HepG2 (cell line): ENCODE results near the gene RALB. TPM values are rescaled to one million over a fixed set of nuclear protein-coding genes. Genes with fewer than 3 reads are reported as not detected.
A peak's percentile ranks its signal among the peaks of the same experiment; 100 is the strongest.

Source experiments
- ATAC-seq: fragments of 200-7000 bp; cut with Tn5 transposase; 3 replicates; pipeline ENCODE4 v1.9.1; 2020; ENCODE audit warnings: mild to moderate bottlenecking, moderate library complexity
- BruUV-seq: library from RNA; stranded (reverse); fragments of 400-500 nt; replicated peaks from 2 replicates; lab custom pipeline; 2021; lab: Mats Ljungman, UMichigan
- CTCF ChIA-PET: fragments of 300-600 bp; formaldehyde crosslinking; extraction: SDS; loops from one replicate; lab custom pipeline; 2021; ENCODE audit warnings: low total read pairs, inconsistent platforms, low intra/inter-chr PET ratio; lab: Yijun Ruan, JAX
- POLR2A ChIA-PET: fragments of 350-600 bp; sonication (Branson Sonifier 250); formaldehyde crosslinking; loops from one replicate; lab custom pipeline; 2020; ENCODE audit warnings: antibody characterized with exemption, inconsistent platforms; lab: Yijun Ruan, JAX
- DNase-seq: peaks from one replicate; pipeline ENCODE4 v3.0.0-alpha.2; 2015; ENCODE audit warnings: low spot score
- FAIRE-seq: peaks from 3 replicates; lab custom pipeline; 2011; peaks lifted over from hg19 to GRCh38; lab: Jason Lieb, UNC
- H2AFZ ChIP-seq: one replicate; pipeline ENCODE4 v1.6.1; 2011; ENCODE audit warnings: low read length, inconsistent platforms
- H3K27ac ChIP-seq: fragments of 300-600 bp; 3 replicates; pipeline ENCODE4 v1.8.0; 2011; ENCODE audit warnings: mixed run types, mild to moderate bottlenecking, mixed read lengths, low read length, inconsistent platforms; ENCODE audit not compliant: insufficient read depth; ENCODE audit errors: extremely low read length
- H3K27me3 ChIP-seq, 2 experiments: fragments of 200-600 bp in 1 of 2; 2 replicates in 1 of 2; 3 replicates in 1 of 2; pipeline versions ENCODE4 v1.6.0 to v1.8.0; 2011; ENCODE audit warnings: low read length in 2 of 2, mild to moderate bottlenecking in 2 of 2, moderate library complexity in 2 of 2, inconsistent platforms in 1 of 2; ENCODE audit not compliant: insufficient read depth in 2 of 2, control insufficient read depth in 1 of 2
- H3K36me3 ChIP-seq, 2 experiments: fragments of 200-600 bp in 1 of 2; replicated peaks in 1 of 2; 2 replicates in 1 of 2; 3 replicates in 1 of 2; pipeline versions ENCODE4 v1.5.1 to v1.8.0; 2011; ENCODE audit warnings: low read length in 2 of 2, inconsistent platforms in 1 of 2; ENCODE audit not compliant: insufficient read depth in 2 of 2, control insufficient read depth in 1 of 2
- H3K4me1 ChIP-seq: 2 replicates; pipeline ENCODE4 v1.5.1; 2012; ENCODE audit warnings: low read length, inconsistent platforms; ENCODE audit not compliant: insufficient read depth
- H3K4me2 ChIP-seq: 2 replicates; pipeline ENCODE4 v1.6.0; 2011; ENCODE audit warnings: low read depth, low read length, inconsistent platforms
- H3K4me3 ChIP-seq, 3 experiments: fragments of 200-600 bp in 1 of 3; sonication (generic), shearing (Covaris generic) in 1 of 3; replicated peaks in 1 of 3; 2 replicates each; pipeline ENCODE4 v1.5.1; 2011 to 2016; ENCODE audit warnings: low read length in 3 of 3, inconsistent platforms in 2 of 3, low read depth in 2 of 3, mild to moderate bottlenecking in 2 of 3, control low read depth in 1 of 3, mixed read lengths in 1 of 3; ENCODE audit not compliant: insufficient read depth in 1 of 3
- H3K79me2 ChIP-seq: one replicate; pipeline ENCODE4 v1.6.1; 2011; ENCODE audit warnings: low read length, inconsistent platforms; ENCODE audit not compliant: insufficient read depth
- H3K9ac ChIP-seq: 2 replicates; pipeline ENCODE4 v1.6.0; 2011; ENCODE audit warnings: mild to moderate bottlenecking, low read depth, low read length, inconsistent platforms; ENCODE audit not compliant: insufficient read depth
- H3K9me3 ChIP-seq: 2 replicates; pipeline ENCODE4 v1.5.1; 2012; ENCODE audit warnings: mild to moderate bottlenecking, low read length
- H4K20me1 ChIP-seq: 2 replicates; pipeline ENCODE4 v1.6.0; 2011; ENCODE audit warnings: inconsistent platforms, mild to moderate bottlenecking, low read length, moderate library complexity; ENCODE audit not compliant: insufficient read depth
- ATF5 ChIP-seq: sonication (generic); formaldehyde crosslinking; IDR thresholded peaks from 2 replicates; pipeline ENCODE4 v1.4.0; 2020; ENCODE audit warnings: mild to moderate bottlenecking, low read depth, missing genetic modification reagents
- DNMT3B ChIP-seq: conservative IDR thresholded peaks from 2 replicates; pipeline ENCODE4 v1.6.1; 2016; ENCODE audit warnings: missing biosample characterization, control low read depth
- E2F1 ChIP-seq: sonication (generic); formaldehyde crosslinking; IDR thresholded peaks from 2 replicates; pipeline ENCODE4 v1.5.0; 2020; ENCODE audit warnings: missing genetic modification reagents
- E2F5 ChIP-seq: sonication (generic); formaldehyde crosslinking; conservative IDR thresholded peaks from 2 replicates; pipeline ENCODE4 v1.4.0; 2020; ENCODE audit warnings: missing genetic modification reagents
- FOXA1 ChIP-seq, 2 experiments: fragments of 450-650 bp in 1 of 2; sonication (generic) in 1 of 2; formaldehyde crosslinking in 1 of 2; IDR thresholded peaks; 2 replicates each; pipeline versions ENCODE4 v1.4.0 to v1.6.1; 2016 to 2020; ENCODE audit warnings: missing genetic modification reagents in 1 of 2
- HBP1 ChIP-seq: IDR thresholded peaks from 2 replicates; pipeline ENCODE4 v1.6.1; 2016; ENCODE audit warnings: low read depth, control low read depth
- KLF9 ChIP-seq: IDR thresholded peaks from 2 replicates; pipeline ENCODE4 v1.6.1; 2016; ENCODE audit warnings: low read depth
- MAFK ChIP-seq, 2 experiments: IDR thresholded peaks in 1 of 2; conservative IDR thresholded peaks in 1 of 2; 2 replicates each; pipeline ENCODE4 v1.6.1; 2011; ENCODE audit warnings: improper control_type of control experiment in 2 of 2, low read length in 2 of 2
- MAZ ChIP-seq, 2 experiments: sonication (generic) in 1 of 2; formaldehyde crosslinking in 1 of 2; IDR thresholded peaks; 2 replicates each; pipeline versions ENCODE4 v1.5.0 to v1.6.1; 2012 to 2020; ENCODE audit warnings: low read depth in 2 of 2, mild to moderate bottlenecking in 2 of 2, borderline replicate concordance in 1 of 2, improper control_type of control experiment in 1 of 2, low read length in 1 of 2, missing genetic modification reagents in 1 of 2, moderate library complexity in 1 of 2
- SMARCE1 ChIP-seq: fragments of 450-650 bp; IDR thresholded peaks from 2 replicates; pipeline ENCODE4 v1.6.1; 2017; ENCODE audit warnings: borderline replicate concordance
- XBP1 ChIP-seq: sonication (generic); formaldehyde crosslinking; IDR thresholded peaks from 2 replicates; pipeline ENCODE4 v1.5.0; 2020; ENCODE audit warnings: missing genetic modification reagents
- ZIK1 ChIP-seq: sonication (generic); formaldehyde crosslinking; IDR thresholded peaks from 2 replicates; pipeline ENCODE4 v1.5.0; 2020; ENCODE audit warnings: mild to moderate bottlenecking, low read depth, missing genetic modification reagents, borderline replicate concordance
- ZNF326 ChIP-seq: sonication (generic); formaldehyde crosslinking; IDR thresholded peaks from 2 replicates; pipeline ENCODE4 v1.4.0; 2020; ENCODE audit warnings: missing genetic modification reagents, borderline replicate concordance
- ZNF660 ChIP-seq: sonication (generic); formaldehyde crosslinking; IDR thresholded peaks from 2 replicates; pipeline ENCODE4 v1.5.1; 2020; ENCODE audit warnings: mild to moderate bottlenecking, low read depth, missing genetic modification reagents, borderline replicate concordance
- WGBS: methylation state at CpG from one replicate; pipeline ENCODE4 v1.1.6; 2017; ENCODE audit warnings: low lambda C conversion rate; 5-methylcytosine and 5-hydroxymethylcytosine counted together
- in situ Hi-C: cut with HindIII; loops from 2 replicates; pipeline ENCODE4 v1.10.0; 2017; ENCODE audit warnings: low pct_unique_long_range_greater_than_20kb; ENCODE audit not compliant: extremely low pct_ligation_motif_present
- intact Hi-C: fragments of 100-400 bp; cut with micrococcal nuclease; formaldehyde crosslinking; loops from one replicate; pipeline ENCODE4 v1.10.0; 2022; ENCODE audit not compliant: unreplicated experiment
- polyA plus RNA-seq, 8 experiments: library from polyadenylated mRNA; depleted of rRNA in 3 of 8; stranded (reverse) in 7 of 8; unstranded in 1 of 8; fragments of >200 nt; fragmentation: Illumina TruSeq in 4 of 8; extraction: Trizol in 4 of 8; gene quantifications; 2 replicates each; pipeline versions ENCODE4 v1.2.1 to v1.2.3, GENCODE V29; 2011 to 2016; ENCODE audit warnings: low read depth in 4 of 8, missing spikeins in 1 of 8, mixed read lengths in 1 of 8; ENCODE audit not compliant: insufficient read depth in 1 of 8
- total RNA-seq, 5 experiments: library from RNA; depleted of rRNA; stranded (reverse); fragments of >200 nt; fragmentation: Illumina TruSeq; extraction: Trizol; gene quantifications; 2 replicates each; pipeline ENCODE4 v1.2.3, GENCODE V29; 2016; ENCODE audit warnings: low read depth in 1 of 5

The RALB gene
- total and polyA plus RNA-seq, 2 of the 13 experiments (the other 11 are each of a cell fraction or from before 2014, with no cell fraction given), result 37.8 to 43.2 TPM

GRCh38 chr2:120279708-120280107 is 27.1 kb downstream of the RALB start:
- H3K4me1 ChIP-seq, result peaks cover 28% of the 10 kb centered on the region
- peaks cover 9% of the 10 kb centered on the region for H3K79me2 ChIP-seq
- in situ Hi-C loops (no loop called here), intact Hi-C loops (no loop called here)
- H3K9ac ChIP-seq, result no peak overlapping the region
- H3K27me3 ChIP-seq, result no peaks in the 10 kb centered on the region
- FAIRE-seq, result no peak
- H3K9me3 ChIP-seq, result no peaks in the 10 kb centered on the region
- WGBS, result 97% methylated on average over 14 of the region's 14 CpGs
- no peak for TF ChIP-seq KLF9 (CRISPR knock-in tag)
- TF ChIP-seq, all 625 proteins: peak for 0
- no peak overlapping the region for H2AFZ ChIP-seq
- no peaks in the 10 kb centered on the region for H4K20me1 ChIP-seq
- H3K36me3 ChIP-seq, result peaks cover 8 to 13% of the 10 kb centered on the region in 2 experiments; a peak in 4 of 5 replicates
- DNase-seq, result no peak
- ChIA-PET POLR2A (no interaction called here), CTCF (no interaction called here)
- ATAC-seq, result no peak
- H3K4me3 ChIP-seq, result no peak overlapping the region
- H3K27ac ChIP-seq, result no peak overlapping the region
- no TSS peak for BruUV-seq
- H3K4me2 ChIP-seq, result no peak overlapping the region

GRCh38 chr2:120283649-120284048 is 31.0 kb downstream of the RALB start:
- H4K20me1 ChIP-seq, result no peaks in the 10 kb centered on the region
- peaks cover 9% of the 10 kb centered on the region for H3K4me1 ChIP-seq
- intact Hi-C loops, result no loop called here
- H3K4me3 ChIP-seq, result no peak overlapping the region
- WGBS, result 65% methylated on average over 4 of the region's 4 CpGs
- FAIRE-seq, result peak; percentile 70
- no peak overlapping the region for H3K27ac ChIP-seq
- H3K9ac ChIP-seq, result no peak overlapping the region
- ChIA-PET CTCF (no interaction called here), POLR2A (interaction anchor here (1.1 kb wide), 1 partner anchor 31 kb away, joined by 4 read pairs; the partner anchor contains the start of gene RALB)
- no peaks in the 10 kb centered on the region for H3K9me3 ChIP-seq
- DNase-seq, result peak; percentile 65
- BruUV-seq, result no TSS peak
- no peaks in the 10 kb centered on the region for H3K79me2 ChIP-seq
- peaks cover 6 to 12% of the 10 kb centered on the region in 2 experiments for H3K36me3 ChIP-seq
- ATAC-seq, result peak; percentile 95
- H3K4me2 ChIP-seq, result no peak overlapping the region
- in situ Hi-C loops, result no loop called here
- H2AFZ ChIP-seq, result no peak overlapping the region
- H3K27me3 ChIP-seq, result no peaks in the 10 kb centered on the region
- TF ChIP-seq ZNF326 (CRISPR knock-in tag) (no peak), SMARCE1 (no peak), ZIK1 (CRISPR knock-in tag) (no peak), ZNF660 (CRISPR knock-in tag) (no peak), HBP1 (CRISPR knock-in tag) (no peak), FOXA1 (IDR thresholded peaks at IDR 0.05) (no peak), FOXA1 (CRISPR knock-in tag; IDR thresholded peaks at IDR 0.05) (0 out of 2 replicates have a peak, but pooled peaks have one; percentile 40), XBP1 (no peak), ATF5 (CRISPR knock-in tag) (no peak), MAFK (conservative IDR thresholded peaks at IDR 0.05 in 1 of 2, IDR thresholded peaks at IDR 0.05 in 1 of 2; ENCODE audit: low read length in 2 of 2) (0 out of 4 replicates have a peak, but pooled peaks of 1 of the 2 experiments have one; percentile 1), MAZ (IDR thresholded peaks at IDR 0.05; ENCODE audit: borderline replicate concordance, low read depth, low read length) (no peak), MAZ (CRISPR knock-in tag; IDR thresholded peaks at IDR 0.05; ENCODE audit: low read depth) (no peak), DNMT3B (no peak), E2F5 (CRISPR knock-in tag) (no peak), E2F1 (CRISPR knock-in tag) (no peak)
